ENCODE data around the gene CDA.

DNA sequence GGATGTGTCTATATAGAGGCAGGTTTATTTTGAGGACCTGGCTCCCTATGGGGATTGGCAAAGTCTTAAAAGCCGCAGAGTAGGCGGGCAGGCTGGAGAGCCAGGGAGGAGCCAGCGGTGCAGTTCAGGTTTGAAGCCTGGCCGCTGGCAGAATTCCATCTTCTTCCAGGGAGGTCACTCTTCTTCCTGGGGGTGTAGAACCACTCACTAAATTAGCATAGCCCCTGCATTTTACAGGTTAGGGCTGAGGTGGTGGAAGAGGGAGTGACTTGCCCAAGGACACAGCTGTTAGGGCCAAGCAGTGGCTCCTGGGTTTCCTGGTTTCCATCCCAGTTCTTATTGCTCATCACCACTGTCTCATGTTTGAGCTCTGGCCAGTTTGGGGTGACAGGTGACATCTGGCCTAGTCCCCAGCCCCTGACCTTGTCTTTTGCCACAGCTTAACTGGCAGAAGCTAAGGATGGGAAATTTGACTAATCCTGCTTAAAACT, 45.7 kb downstream of the CDA start:
- TF ChIP-seq CTCF (IDR thresholded peaks at IDR 0.05 in 2 of 3, conservative IDR thresholded peaks at IDR 0.05 in 1 of 3; ENCODE audit: control insufficient read depth in 2 of 3, extremely low read depth in 1 of 3, insufficient read depth in 1 of 3, low read depth in 3 of 3, low read length in 3 of 3): no peak
- TF ChIP-seq RBBP5 (conservative IDR thresholded peaks at IDR 0.05): no peak
- TF ChIP-seq ZBED1 (IDR thresholded peaks at IDR 0.05; ENCODE audit: borderline replicate concordance): no peak
- TF ChIP-seq CBX5 (IDR thresholded peaks at IDR 0.05; ENCODE audit: low read depth): no peak
- no peak for TF ChIP-seq POLR2A (IDR thresholded peaks at IDR 0.05; ENCODE audit: low read depth, low read length)
- TF ChIP-seq, protein P1, sequence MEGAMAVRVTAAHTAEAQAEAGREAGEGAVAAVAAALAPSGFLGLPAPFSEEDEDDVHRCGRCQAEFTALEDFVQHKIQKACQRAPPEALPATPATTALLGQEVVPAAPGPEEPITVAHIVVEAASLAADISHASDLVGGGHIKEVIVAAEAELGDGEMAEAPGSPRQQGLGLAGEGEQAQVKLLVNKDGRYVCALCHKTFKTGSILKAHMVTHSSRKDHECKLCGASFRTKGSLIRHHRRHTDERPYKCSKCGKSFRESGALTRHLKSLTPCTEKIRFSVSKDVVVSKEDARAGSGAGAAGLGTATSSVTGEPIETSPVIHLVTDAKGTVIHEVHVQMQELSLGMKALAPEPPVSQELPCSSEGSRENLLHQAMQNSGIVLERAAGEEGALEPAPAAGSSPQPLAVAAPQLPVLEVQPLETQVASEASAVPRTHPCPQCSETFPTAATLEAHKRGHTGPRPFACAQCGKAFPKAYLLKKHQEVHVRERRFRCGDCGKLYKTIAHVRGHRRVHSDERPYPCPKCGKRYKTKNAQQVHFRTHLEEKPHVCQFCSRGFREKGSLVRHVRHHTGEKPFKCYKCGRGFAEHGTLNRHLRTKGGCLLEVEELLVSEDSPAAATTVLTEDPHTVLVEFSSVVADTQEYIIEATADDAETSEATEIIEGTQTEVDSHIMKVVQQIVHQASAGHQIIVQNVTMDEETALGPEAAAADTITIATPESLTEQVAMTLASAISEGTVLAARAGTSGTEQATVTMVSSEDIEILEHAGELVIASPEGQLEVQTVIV (IDR thresholded peaks at IDR 0.05; ENCODE audit: borderline replicate concordance, partially characterized antibody): no peak
- no peak for TF ChIP-seq EP300 (IDR thresholded peaks at IDR 0.05; ENCODE audit: borderline replicate concordance in 1 of 2, control insufficient read depth in 1 of 2, low read depth in 2 of 2, low read length in 2 of 2)
- no peak for TF ChIP-seq POLR2AphosphoS2 (IDR thresholded peaks at IDR 0.05; ENCODE audit: low read depth, low read length)
- no peak for TF ChIP-seq SRF (IDR thresholded peaks at IDR 0.05; ENCODE audit: low read depth in 2 of 2, low read length in 2 of 2)
- TF ChIP-seq, protein P2, sequence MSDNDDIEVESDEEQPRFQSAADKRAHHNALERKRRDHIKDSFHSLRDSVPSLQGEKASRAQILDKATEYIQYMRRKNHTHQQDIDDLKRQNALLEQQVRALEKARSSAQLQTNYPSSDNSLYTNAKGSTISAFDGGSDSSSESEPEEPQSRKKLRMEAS (IDR thresholded peaks at IDR 0.05; ENCODE audit: low read depth, low read length): no peak
- TF ChIP-seq SMARCA5 (IDR thresholded peaks at IDR 0.05): no peak
- TF ChIP-seq SIX5 (IDR thresholded peaks at IDR 0.05; ENCODE audit: low read depth, low read length, severe bottlenecking): no peak
- TF ChIP-seq ZBTB11 (CRISPR knock-in tag; IDR thresholded peaks at IDR 0.05): no peak
- TF ChIP-seq EED (IDR thresholded peaks at IDR 0.05; ENCODE audit: low read depth): no peak
